ENCODE results near the gene PPAT.

- TF ChIP-seq, protein P1, sequence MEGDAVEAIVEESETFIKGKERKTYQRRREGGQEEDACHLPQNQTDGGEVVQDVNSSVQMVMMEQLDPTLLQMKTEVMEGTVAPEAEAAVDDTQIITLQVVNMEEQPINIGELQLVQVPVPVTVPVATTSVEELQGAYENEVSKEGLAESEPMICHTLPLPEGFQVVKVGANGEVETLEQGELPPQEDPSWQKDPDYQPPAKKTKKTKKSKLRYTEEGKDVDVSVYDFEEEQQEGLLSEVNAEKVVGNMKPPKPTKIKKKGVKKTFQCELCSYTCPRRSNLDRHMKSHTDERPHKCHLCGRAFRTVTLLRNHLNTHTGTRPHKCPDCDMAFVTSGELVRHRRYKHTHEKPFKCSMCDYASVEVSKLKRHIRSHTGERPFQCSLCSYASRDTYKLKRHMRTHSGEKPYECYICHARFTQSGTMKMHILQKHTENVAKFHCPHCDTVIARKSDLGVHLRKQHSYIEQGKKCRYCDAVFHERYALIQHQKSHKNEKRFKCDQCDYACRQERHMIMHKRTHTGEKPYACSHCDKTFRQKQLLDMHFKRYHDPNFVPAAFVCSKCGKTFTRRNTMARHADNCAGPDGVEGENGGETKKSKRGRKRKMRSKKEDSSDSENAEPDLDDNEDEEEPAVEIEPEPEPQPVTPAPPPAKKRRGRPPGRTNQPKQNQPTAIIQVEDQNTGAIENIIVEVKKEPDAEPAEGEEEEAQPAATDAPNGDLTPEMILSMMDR (conservative IDR thresholded peaks at IDR 0.05; ENCODE audit: low read depth in 2 of 2), result no peak
- TF ChIP-seq NANOG (IDR thresholded peaks at IDR 0.05; ENCODE audit: borderline replicate concordance), result no peak
- TF ChIP-seq EZH2 (IDR thresholded peaks at IDR 0.05; ENCODE audit: low read depth, unreplicated experiment), result no peak
- no peak for TF ChIP-seq POLR2AphosphoS5 (IDR thresholded peaks at IDR 0.05; ENCODE audit: low read depth)
- TF ChIP-seq EZH2phosphoT487 (IDR thresholded peaks at IDR 0.05; ENCODE audit: unreplicated experiment), result no peak
- TF ChIP-seq, protein P2, sequence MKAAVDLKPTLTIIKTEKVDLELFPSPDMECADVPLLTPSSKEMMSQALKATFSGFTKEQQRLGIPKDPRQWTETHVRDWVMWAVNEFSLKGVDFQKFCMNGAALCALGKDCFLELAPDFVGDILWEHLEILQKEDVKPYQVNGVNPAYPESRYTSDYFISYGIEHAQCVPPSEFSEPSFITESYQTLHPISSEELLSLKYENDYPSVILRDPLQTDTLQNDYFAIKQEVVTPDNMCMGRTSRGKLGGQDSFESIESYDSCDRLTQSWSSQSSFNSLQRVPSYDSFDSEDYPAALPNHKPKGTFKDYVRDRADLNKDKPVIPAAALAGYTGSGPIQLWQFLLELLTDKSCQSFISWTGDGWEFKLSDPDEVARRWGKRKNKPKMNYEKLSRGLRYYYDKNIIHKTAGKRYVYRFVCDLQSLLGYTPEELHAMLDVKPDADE (IDR thresholded peaks at IDR 0.05), result no peak
- no peak for TF ChIP-seq ZNF331 (CRISPR knock-in tag; IDR thresholded peaks at IDR 0.05; ENCODE audit: low read depth)
Measured at GRCh38 chr4:56469489-56470210, 34.2 kb upstream of the PPAT start.

Data from GM23338 (cell line).